ENCODE results near the gene BCAS1. TPM values are rescaled to one million over a fixed set of nuclear protein-coding genes. Genes with fewer than 3 reads are reported as not detected.

BCAS1 gene
- total and polyA plus RNA-seq, 10 of the 15 experiments (the other 5 are each of a cell fraction or from before 2014, with no cell fraction given) = 0.21 to 1.4 (median 0.55) TPM

GRCh38 chr20:53907968-53908751 lies 162.2 kb downstream of the BCAS1 start (continued):
- TF ChIP-seq BCLAF1 (IDR thresholded peaks at IDR 0.05) (no peak), ELK1 (IDR thresholded peaks at IDR 0.05; ENCODE audit: low read depth, low read length) (no peak), NFXL1 (IDR thresholded peaks at IDR 0.05; ENCODE audit: borderline replicate concordance) (peak; percentile 93), KAT2A (conservative IDR thresholded peaks at IDR 0.05; ENCODE audit: control insufficient read depth, low read depth, low read length) (no peak), TAF1 (IDR thresholded peaks at IDR 0.05; ENCODE audit: borderline replicate concordance, low read depth, low read length) (no peak), CHD2 (IDR thresholded peaks at IDR 0.05; ENCODE audit: borderline replicate concordance, low read depth, low read length) (no peak), PML (IDR thresholded peaks at IDR 0.05; ENCODE audit: low read length) (no peak), RELB (IDR thresholded peaks at IDR 0.05; ENCODE audit: low read depth) (no peak), MLLT1 (IDR thresholded peaks at IDR 0.05) (peak; percentile 89), EP300 (IDR thresholded peaks at IDR 0.05; ENCODE audit: borderline replicate concordance in 1 of 2, control insufficient read depth in 1 of 2, low read depth in 2 of 2, low read length in 2 of 2) (no peak), RUNX3 (IDR thresholded peaks at IDR 0.05; ENCODE audit: low read length) (0 out of 2 replicates have a peak, but pooled peaks have one; percentile 22), HDAC6 (IDR thresholded peaks at IDR 0.05; ENCODE audit: unreplicated experiment) (no peak), SIX5 (IDR thresholded peaks at IDR 0.05; ENCODE audit: low read depth, low read length, severe bottlenecking) (no peak), POLR2AphosphoS5 (IDR thresholded peaks at IDR 0.05; ENCODE audit: low read length) (no peak; the same call in 1 of the 2 replicates), PKNOX1 (IDR thresholded peaks at IDR 0.05) (0 out of 2 replicates have a peak, but pooled peaks have one; percentile 10), SMAD5 (IDR thresholded peaks at IDR 0.05; ENCODE audit: low read depth) (no peak), ATF7 (IDR thresholded peaks at IDR 0.05; ENCODE audit: low read depth) (no peak), RAD21 (IDR thresholded peaks at IDR 0.05; ENCODE audit: insufficient read depth, low read depth, low read length) (no peak), RBBP5 (conservative IDR thresholded peaks at IDR 0.05) (no peak), DPF2 (IDR thresholded peaks at IDR 0.05) (no peak)
